HG03575 (cell line): ENCODE data around the gene GRAPL.
"Not testable (repeated sequence)": the region's sequence is repeated elsewhere in the genome, so short reads cannot be mapped to it uniquely, and the experiment has no call there.

ENCODE experiments used
- ATAC-seq: cut with Tn5 transposase; IDR thresholded peaks from one replicate; pipeline ENCODE4 v1.9.1; 2021; ENCODE audit not compliant: unreplicated experiment, insufficient number of reproducible peaks, low FRiP score; ENCODE audit errors: extremely low read depth

Gene GRAPL

GRCh38 chr17:19181040-19181875 lies 53.9 kb downstream of the GRAPL start:
- ATAC-seq: not testable (repeated sequence)

GRCh38 chr17:19187883-19188869 lies 60.8 kb downstream of the GRAPL start:
- ATAC-seq: not testable (repeated sequence)

- not testable (repeated sequence) for ATAC-seq
Measured at GRCh38 chr17:19188870-19189708, 61.7 kb downstream of the GRAPL start.

GRCh38 chr17:19189781-19190405 lies 62.5 kb downstream of the GRAPL start:
- ATAC-seq: not testable (repeated sequence)

- not testable (repeated sequence) for ATAC-seq
Measured at GRCh38 chr17:19196382-19197204, 69.2 kb downstream of the GRAPL start.

- not testable (repeated sequence) for ATAC-seq
Measured at GRCh38 chr17:19202448-19202847, 75.1 kb downstream of the GRAPL start.

- not testable (repeated sequence) for ATAC-seq
Measured at GRCh38 chr17:19203429-19203828, 76.0 kb downstream of the GRAPL start.
